ENCODE measurements around the gene STYXL2. TPM values are rescaled to one million over a fixed set of nuclear protein-coding genes. Genes with fewer than 3 reads are reported as not detected.

STYXL2 gene
- total and polyA plus RNA-seq, 2 donors from 2014 or later, result 0.38 TPM; not detected in 1

DNA sequence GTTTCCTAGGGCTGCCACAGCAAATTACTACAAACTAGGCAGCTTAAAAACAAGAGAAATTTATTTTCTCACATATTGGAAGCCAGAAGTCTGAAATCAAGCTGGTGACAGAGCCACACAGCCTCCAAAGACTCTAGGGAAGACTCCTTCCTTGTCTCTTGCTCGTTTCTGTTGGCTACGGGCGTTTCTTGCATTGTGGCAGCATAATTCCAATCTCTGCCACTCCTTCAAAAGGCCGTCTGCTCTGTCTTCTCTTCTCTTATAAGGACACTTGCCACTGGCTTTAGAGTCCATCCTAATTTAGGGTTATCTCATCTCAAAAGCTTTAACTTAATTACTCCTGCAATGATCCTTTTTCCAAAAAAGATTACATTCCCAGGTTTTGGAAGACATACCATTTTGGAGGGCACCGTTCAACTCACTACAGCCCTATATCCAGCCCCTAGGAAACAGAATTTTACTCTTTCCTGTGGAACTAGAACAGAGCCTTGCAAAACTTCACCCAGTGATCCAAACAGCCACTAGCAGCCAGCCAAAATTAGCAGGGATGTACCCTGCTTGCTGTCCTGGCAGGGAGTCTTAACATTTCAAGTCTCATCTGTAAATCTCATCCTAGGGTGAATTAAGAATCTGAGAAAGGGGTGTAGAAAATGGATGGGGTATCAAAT, 9.2 kb downstream of the STYXL2 start:
- H3K36me3 ChIP-seq (ENCODE audit: control insufficient read depth in 2 of 3, insufficient read depth in 3 of 3, low read length in 3 of 3), result no peaks in the 10 kb centered on the region
- H3K27me3 ChIP-seq (ENCODE audit: control insufficient read depth, insufficient read depth, low read length), result no peaks in the 10 kb centered on the region
- intact Hi-C loops (cut with DNase I), result no loop called here
- no peak overlapping the region for H3K9ac ChIP-seq (ENCODE audit: low read length in 3 of 3)
- H3K4me3 ChIP-seq (ENCODE audit: low read length in 3 of 3), result no peak overlapping the region
- no peaks in the 10 kb centered on the region for H3K4me1 ChIP-seq (ENCODE audit: control insufficient read depth in 2 of 3, insufficient read depth in 2 of 3, low read depth in 1 of 3, low read length in 3 of 3)
- no peak for DNase-seq
- no peak for FAIRE-seq
- no peak for TF ChIP-seq CTCF (IDR thresholded peaks at IDR 0.05; ENCODE audit: borderline replicate concordance, extremely low read depth, insufficient read depth)
- H3K9me3 ChIP-seq (ENCODE audit: control insufficient read depth in 2 of 3, insufficient read depth in 1 of 3, low read length in 3 of 3), result no peaks in the 10 kb centered on the region
- no peak overlapping the region for H3K27ac ChIP-seq (ENCODE audit: low read depth in 2 of 2, low read length in 2 of 2)

DNA sequence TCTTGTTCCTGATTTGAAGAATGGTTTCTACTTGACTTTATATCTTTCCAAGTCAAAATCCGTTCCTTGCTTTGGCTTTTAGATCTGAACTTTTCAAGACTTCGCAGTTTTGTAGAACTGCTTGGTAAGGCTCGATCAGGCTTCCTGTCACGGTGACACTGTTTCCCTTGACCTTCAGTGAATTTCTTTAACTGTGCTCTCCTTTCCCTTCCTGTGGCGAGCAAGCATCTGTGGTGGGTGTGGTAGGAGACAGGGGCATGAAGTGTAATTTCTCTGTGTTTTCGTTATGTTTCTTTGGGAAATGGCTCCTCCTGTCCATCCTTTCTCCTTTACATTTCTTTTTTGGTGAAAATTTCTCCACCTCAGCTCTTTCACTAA, 10.4 kb downstream of the STYXL2 start:
- TF ChIP-seq CTCF (IDR thresholded peaks at IDR 0.05; ENCODE audit: borderline replicate concordance, extremely low read depth, insufficient read depth), result no peak
- intact Hi-C loops (cut with DNase I), result no loop called here
- Histone ChIP-seq H3K9me3 (ENCODE audit: control insufficient read depth in 2 of 3, insufficient read depth in 1 of 3, low read length in 3 of 3) (no peaks in the 10 kb centered on the region), H3K27me3 (ENCODE audit: control insufficient read depth, insufficient read depth, low read length) (no peaks in the 10 kb centered on the region), H3K27ac (ENCODE audit: low read depth in 2 of 2, low read length in 2 of 2) (no peak overlapping the region), H3K36me3 (ENCODE audit: control insufficient read depth in 2 of 3, insufficient read depth in 3 of 3, low read length in 3 of 3) (no peaks in the 10 kb centered on the region), H3K4me1 (ENCODE audit: control insufficient read depth in 2 of 3, insufficient read depth in 2 of 3, low read depth in 1 of 3, low read length in 3 of 3) (no peaks in the 10 kb centered on the region), H3K9ac (ENCODE audit: low read length in 3 of 3) (no peak overlapping the region), H3K4me3 (ENCODE audit: low read length in 3 of 3) (no peak overlapping the region)
- no peak for FAIRE-seq
- DNase-seq, result no peak

- no peak overlapping the region for H3K9ac ChIP-seq (ENCODE audit: low read length in 3 of 3)
- H3K4me1 ChIP-seq (ENCODE audit: control insufficient read depth in 2 of 3, insufficient read depth in 2 of 3, low read depth in 1 of 3, low read length in 3 of 3), result no peaks in the 10 kb centered on the region
- H3K4me3 ChIP-seq (ENCODE audit: low read length in 3 of 3), result no peak overlapping the region
- H3K27me3 ChIP-seq (ENCODE audit: control insufficient read depth, insufficient read depth, low read length), result no peaks in the 10 kb centered on the region
- no peaks in the 10 kb centered on the region for H3K9me3 ChIP-seq (ENCODE audit: control insufficient read depth in 2 of 3, insufficient read depth in 1 of 3, low read length in 3 of 3)
- DNase-seq (peak in 3 of 5 donors; percentile 49 to 78 (median 78)), FAIRE-seq (no peak)
- no peaks in the 10 kb centered on the region for H3K36me3 ChIP-seq (ENCODE audit: control insufficient read depth in 2 of 3, insufficient read depth in 3 of 3, low read length in 3 of 3)
- TF ChIP-seq CTCF (IDR thresholded peaks at IDR 0.05; ENCODE audit: borderline replicate concordance, extremely low read depth, insufficient read depth), result no peak
- intact Hi-C loops (cut with DNase I), result no loop called here
- H3K27ac ChIP-seq (ENCODE audit: low read depth in 2 of 2, low read length in 2 of 2), result no peak overlapping the region
These were observed 11.6 kb downstream of the STYXL2 start for GRCh38 chr1:167105271-167106118.

Data from kidney (tissue), 14 donors.